IPS DF 4.7 (cell line): ENCODE results near the gene SLC12A4.
"Not testable (repeated sequence)": the region's sequence is repeated elsewhere in the genome, so short reads cannot be mapped to it uniquely, and the experiment has no call there.

Source experiments
- DNase-seq: peaks from one replicate; pipeline ENCODE4 v3.0.0-alpha.2; 2013; ENCODE audit warnings: low spot score; ENCODE audit errors: extremely low read depth

SLC12A4 gene

GRCh38 chr16:67928147-67928546 lies 40.3 kb downstream of the SLC12A4 start:
- DNase-seq: no peak

- no peak for DNase-seq
These were observed 41.1 kb downstream of the SLC12A4 start for GRCh38 chr16:67927131-67927941.

- DNase-seq: no peak
These were observed 42.2 kb downstream of the SLC12A4 start for GRCh38 chr16:67926181-67926750.

- DNase-seq: no peak
These were observed 44.1 kb downstream of the SLC12A4 start for GRCh38 chr16:67924140-67924906.

GRCh38 chr16:67923414-67924116 lies 44.9 kb downstream of the SLC12A4 start:
- no peak for DNase-seq

GRCh38 chr16:67922740-67923139 lies 45.7 kb downstream of the SLC12A4 start:
- no peak for DNase-seq

- no peak for DNase-seq
These were observed 46.2 kb downstream of the SLC12A4 start for GRCh38 chr16:67922221-67922620.

- no peak for DNase-seq
These were observed 48.7 kb downstream of the SLC12A4 start for GRCh38 chr16:67919622-67920221.

GRCh38 chr16:67917852-67918236 lies 50.6 kb downstream of the SLC12A4 start:
- DNase-seq: no peak

GRCh38 chr16:67917140-67917851 lies 51.1 kb downstream of the SLC12A4 start:
- no peak for DNase-seq

- no peak for DNase-seq
These were observed 52.4 kb downstream of the SLC12A4 start for GRCh38 chr16:67915831-67916723.

GRCh38 chr16:67915496-67915769 lies 53.0 kb downstream of the SLC12A4 start:
- not testable (repeated sequence) for DNase-seq

GRCh38 chr16:67914758-67915495 lies 53.5 kb downstream of the SLC12A4 start:
- DNase-seq: no peak

- no peak for DNase-seq
These were observed 58.3 kb downstream of the SLC12A4 start for GRCh38 chr16:67910158-67910557.

- no peak for DNase-seq
These were observed 59.2 kb downstream of the SLC12A4 start for GRCh38 chr16:67909056-67909742.

- no peak for DNase-seq
These were observed 60.8 kb downstream of the SLC12A4 start for GRCh38 chr16:67907397-67908180.

GRCh38 chr16:67902831-67903230 lies 65.6 kb downstream of the SLC12A4 start:
- no peak for DNase-seq

GRCh38 chr16:67901734-67902133 lies 66.7 kb downstream of the SLC12A4 start:
- no peak for DNase-seq
